KOPT-K1 (cell line): ENCODE data around the gene TPRN.

ENCODE experiments used
- H3K27ac ChIP-seq: fragments of 200-600 bp; sonication (generic); 2 replicates; pipeline ENCODE4 v1.5.1; 2016; ENCODE audit warnings: antibody characterized with exemption, mild to moderate bottlenecking, low read depth, low read length; ENCODE audit not compliant: poor library complexity, severe bottlenecking
- H3K36me3 ChIP-seq: fragments of 200-600 bp; sonication (generic); 2 replicates; pipeline ENCODE4 v1.5.1; 2017; ENCODE audit warnings: antibody characterized with exemption, mild to moderate bottlenecking, low read length, moderate library complexity; ENCODE audit not compliant: insufficient read depth
- H3K9me3 ChIP-seq: fragments of 200-600 bp; sonication (generic); 2 replicates; pipeline ENCODE4 v1.5.1; 2017; ENCODE audit warnings: antibody characterized with exemption, low read length, mild to moderate bottlenecking; ENCODE audit not compliant: insufficient read depth, poor library complexity, severe bottlenecking

TPRN gene

DNA sequence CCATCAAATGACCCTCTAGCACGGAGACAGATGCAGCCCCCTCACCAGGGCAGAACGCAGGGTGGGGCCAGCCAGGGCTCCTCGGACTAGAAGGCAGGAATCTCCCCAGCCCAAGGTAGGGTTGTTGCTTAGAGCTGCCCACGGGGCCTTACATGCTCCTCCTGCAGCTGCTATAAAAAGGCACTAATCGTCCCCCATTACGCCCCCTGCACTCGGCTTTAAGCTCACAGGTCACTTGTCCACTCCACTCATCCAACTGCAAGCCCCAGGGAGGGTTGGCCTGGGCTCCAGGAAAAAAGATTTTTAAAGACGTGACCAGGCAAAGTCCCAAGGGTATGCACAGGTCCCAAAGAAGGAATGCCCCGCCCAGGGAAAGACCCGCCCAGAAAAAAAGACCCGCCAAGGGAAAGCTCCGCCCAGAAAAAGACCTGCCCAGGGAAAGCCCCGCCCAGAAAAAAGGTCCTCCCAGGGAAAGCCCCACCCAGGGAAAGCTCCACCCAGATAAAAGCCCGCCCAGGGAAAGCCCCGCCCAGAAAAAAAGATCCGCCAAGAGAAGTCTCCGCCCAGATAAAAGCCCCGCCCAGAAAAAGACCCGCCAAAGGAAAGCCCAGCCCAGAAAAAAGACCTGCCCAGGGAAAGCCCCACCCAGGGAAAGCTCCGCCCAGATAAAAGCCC lies 50.5 kb downstream of the TPRN start:
- Histone ChIP-seq H3K9me3 (no peaks in the 10 kb centered on the region), H3K27ac (no peak overlapping the region), H3K36me3 (no peaks in the 10 kb centered on the region)

DNA sequence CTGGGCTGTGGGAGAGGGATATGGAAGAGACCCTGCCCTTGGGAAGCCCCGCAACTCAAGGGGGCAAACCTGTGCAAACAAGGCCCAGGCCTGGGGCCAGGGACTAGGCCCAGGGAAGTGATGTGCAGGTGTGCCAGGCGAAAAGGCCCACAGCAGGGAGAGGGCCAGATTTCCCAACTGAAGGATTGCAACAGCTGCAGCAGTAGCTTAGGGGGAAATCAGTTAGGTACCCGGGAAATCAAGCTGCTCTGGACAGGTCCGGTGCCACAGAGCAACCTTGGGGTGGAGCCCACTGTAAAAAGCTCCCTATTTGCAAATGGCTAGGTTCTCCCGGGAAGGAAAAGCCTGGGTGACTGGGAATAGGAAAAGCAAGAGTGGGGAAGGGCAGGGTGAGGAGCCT lies 51.2 kb downstream of the TPRN start:
- Histone ChIP-seq H3K9me3 (no peaks in the 10 kb centered on the region), H3K27ac (no peak overlapping the region), H3K36me3 (no peaks in the 10 kb centered on the region)

DNA sequence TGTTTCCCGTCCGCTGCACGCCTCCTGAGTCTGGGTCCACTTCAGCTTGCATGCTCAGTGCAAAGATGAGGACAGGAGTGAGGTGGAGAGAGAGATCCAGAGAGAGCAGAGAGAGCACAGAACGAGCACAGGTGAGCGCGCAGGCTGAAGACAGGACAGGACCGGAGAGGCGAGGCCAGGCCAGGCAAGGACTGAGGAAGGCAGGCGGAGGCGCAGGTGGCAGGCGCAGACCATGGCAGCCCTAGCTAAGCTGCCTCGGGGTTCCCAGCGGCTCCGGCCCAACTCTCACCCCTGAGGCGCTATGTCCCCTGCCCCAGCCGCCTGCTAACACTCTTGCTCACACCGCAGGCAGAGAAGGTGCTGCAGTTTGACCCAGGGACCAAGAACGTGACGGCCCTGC lies 51.9 kb downstream of the TPRN start:
- no peaks in the 10 kb centered on the region for H3K9me3 ChIP-seq
- H3K27ac ChIP-seq: no peak overlapping the region
- no peaks in the 10 kb centered on the region for H3K36me3 ChIP-seq

DNA sequence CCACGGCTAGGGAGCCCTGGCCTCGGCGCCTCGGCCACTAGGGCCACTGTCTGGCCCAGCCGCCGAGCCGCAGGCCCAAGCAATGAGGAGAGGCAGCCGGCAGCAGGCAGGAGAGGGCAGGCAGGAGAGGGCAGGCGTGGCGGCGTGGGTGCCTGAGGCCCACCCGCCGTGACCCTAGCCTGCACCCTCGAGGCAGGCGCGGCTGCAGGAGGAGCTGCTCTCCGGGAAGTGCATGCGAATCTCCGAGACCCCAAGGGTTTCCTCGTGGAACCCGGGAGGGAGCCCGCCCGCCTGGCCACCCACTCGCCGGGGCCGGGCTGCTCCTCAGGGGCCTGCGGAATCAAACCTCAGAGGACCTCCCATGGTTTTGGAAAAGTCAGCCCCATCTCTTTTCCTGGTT lies 52.3 kb downstream of the TPRN start:
- no peaks in the 10 kb centered on the region for H3K9me3 ChIP-seq
- no peaks in the 10 kb centered on the region for H3K36me3 ChIP-seq
- no peak overlapping the region for H3K27ac ChIP-seq

DNA sequence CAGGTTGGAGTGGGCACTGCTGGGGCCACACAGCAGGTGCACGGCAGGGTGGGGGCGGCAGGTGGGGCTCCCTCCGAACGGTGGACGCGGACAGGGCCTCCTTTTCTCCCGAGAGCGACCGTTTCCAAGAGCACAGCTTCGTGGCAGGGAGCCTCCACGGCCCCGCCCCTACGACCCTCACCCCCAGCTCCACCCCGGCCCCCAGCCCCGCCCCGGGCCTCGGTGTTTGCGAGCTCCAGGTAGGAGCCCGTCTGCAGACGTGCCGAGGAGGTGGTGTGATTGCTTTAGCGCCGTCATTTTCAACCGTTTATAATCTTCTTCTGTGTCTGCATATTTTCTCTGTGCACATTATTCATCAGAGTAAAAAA lies 52.8 kb downstream of the TPRN start:
- no peaks in the 10 kb centered on the region for H3K36me3 ChIP-seq
- no peak overlapping the region for H3K27ac ChIP-seq
- H3K9me3 ChIP-seq: no peaks in the 10 kb centered on the region

DNA sequence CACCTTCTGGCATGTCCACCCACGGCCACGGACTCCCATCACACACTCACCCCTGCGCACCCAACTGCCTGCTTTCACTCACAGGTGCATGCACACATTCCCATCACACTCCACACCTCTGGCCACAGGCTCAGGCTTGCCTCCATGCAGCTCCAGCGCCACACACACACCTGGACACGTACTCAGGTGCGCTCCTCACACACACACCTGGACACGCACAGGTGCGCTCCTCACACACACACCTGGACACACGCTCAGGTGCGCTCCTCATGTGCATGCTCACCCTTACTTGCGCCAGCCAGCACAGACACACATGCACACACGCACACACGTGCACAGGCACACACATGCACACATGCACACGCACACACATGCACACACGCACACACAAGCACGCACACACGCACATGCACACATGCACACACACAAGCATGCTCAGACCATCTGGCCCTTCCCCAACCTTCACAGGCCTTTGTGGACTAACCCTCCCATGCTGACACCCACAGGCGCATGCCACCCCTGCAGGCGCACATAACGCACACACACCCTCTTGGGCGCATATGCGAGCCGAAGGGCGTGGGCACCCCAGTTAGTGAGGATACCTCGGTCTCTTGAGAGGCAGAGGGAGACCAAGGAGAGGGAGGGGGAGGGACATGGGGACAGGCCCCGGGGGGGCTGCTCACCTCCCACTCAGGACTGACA lies 53.3 kb downstream of the TPRN start:
- H3K36me3 ChIP-seq: no peaks in the 10 kb centered on the region
- no peaks in the 10 kb centered on the region for H3K9me3 ChIP-seq
- no peak overlapping the region for H3K27ac ChIP-seq

DNA sequence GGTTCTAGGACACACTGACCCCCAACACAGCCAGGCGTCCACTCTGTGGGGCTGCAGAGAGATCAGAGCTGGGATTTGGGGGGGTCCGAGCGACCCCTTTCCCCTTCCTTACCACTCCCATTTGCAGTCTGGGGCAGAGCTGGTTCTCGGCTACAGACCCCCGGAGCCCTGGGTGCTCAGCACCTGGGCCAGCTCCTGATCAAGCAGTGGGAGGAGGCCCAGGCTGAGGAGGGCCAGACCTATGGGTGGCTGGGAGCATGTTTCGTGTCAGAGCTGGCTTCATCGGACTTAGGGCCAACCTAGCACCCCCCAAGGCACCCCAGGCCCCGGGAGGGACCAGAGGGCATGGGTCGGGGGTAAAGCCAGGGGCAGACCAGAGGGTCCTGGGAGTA lies 54.0 kb downstream of the TPRN start:
- H3K9me3 ChIP-seq: no peaks in the 10 kb centered on the region

DNA sequence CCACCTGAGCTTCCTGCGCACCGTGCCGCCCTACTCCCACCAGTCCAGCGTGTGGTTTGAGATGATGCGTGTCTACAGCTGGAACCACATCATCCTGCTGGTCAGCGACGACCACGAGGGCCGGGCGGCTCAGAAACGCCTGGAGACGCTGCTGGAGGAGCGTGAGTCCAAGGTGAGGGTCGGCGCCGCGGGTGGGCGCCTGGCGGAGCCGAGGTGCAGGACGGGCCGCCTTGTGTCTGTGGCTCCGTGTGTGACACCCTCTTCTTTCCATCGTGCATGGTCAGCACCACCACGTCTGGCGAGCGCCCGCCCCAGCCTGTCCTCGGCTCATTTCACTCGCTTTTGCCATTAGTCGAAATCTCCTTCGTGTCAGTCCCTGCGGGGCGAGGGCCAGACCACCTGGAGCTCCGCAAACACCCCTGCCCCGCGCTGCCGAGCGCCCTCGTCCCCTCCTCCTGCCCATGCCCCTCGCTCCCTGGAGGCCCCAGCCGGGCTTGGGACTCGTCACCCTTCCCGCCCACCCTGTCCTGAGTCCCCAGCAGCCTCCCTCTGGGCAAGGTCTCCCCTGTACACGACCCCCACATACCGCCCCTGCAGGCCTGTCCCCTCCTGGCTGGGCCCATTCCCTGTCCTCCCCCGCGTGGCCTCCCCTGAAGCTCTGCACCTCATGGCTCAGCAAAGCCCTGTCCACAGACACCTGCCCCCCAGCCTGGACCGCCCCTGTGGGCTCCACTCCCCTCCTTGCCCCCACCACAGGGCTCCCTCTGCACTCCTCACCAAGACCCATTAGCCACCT lies 54.6 kb downstream of the TPRN start:
- no peaks in the 10 kb centered on the region for H3K36me3 ChIP-seq
- no peak overlapping the region for H3K27ac ChIP-seq
- H3K9me3 ChIP-seq: no peaks in the 10 kb centered on the region

More for the DNA sequence above, 54.0 kb downstream of the TPRN start:
- Histone ChIP-seq H3K27ac (no peak overlapping the region), H3K36me3 (no peaks in the 10 kb centered on the region)

DNA sequence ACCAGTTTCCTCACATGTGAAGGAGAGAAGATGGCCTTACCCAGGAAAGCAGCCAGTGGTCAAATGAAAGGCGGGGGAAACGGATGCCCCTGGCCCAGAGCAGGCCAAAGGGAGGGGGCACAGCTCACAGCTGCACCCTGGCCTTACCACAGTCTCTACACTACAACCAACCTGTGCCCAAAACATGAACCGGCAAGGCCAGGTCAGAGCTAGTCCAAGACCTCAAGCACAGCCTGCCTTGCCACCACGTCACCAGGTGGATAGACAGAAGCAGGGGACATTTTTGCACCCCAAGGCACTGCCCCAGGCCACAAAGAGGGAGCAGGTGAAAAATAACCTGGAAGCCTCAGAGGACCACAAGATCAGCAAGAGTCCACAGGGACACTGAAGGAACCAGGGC lies 57.1 kb downstream of the TPRN start:
- Histone ChIP-seq H3K9me3 (no peaks in the 10 kb centered on the region), H3K27ac (no peak overlapping the region), H3K36me3 (no peaks in the 10 kb centered on the region)

DNA sequence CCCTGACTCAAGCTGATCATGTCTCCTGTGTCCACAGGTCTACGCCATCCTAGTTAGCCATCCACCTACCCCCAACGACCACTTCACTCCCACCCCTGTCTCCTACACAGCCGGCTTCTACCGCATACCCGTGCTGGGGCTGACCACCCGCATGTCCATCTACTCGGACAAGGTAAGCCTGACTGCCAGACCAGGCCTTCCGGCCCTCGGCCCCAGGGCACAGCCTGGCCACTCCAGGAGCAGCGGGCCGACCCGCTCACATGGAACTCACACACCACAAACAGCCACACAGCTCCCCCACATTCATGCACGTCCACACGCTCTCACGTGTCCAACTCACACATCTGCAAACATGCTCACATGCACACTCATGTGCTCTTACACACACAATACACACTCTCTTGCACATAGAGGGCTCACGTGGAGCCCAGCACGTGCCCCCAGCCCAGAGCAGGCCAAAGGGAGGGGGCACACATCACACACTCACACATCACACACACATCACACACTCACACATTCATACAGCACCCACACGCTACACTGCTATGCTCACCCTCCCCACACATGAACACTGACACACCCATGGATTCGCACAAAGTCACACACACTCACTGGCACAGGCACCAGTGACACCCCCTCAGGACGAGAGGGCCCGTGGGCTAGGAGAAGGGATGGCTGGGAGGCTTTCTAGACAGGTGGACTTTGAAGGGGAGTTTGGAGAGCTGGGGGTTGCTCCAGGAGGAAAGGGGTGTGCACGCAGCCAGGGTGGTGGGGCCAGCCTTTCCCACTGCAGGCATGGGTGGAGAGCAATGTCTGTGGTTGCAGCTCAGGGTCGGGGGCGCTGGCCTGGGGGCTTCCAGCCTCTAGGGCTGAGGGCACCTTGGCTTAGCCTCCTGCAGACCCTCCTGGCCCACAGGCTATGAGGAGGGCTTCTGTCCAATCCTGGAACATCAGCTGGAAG lies 58.3 kb downstream of the TPRN start:
- Histone ChIP-seq H3K27ac (no peak overlapping the region), H3K36me3 (no peaks in the 10 kb centered on the region), H3K9me3 (no peaks in the 10 kb centered on the region)
